ENCODE measurements around the gene ILDR2.

The ILDR2 gene

DNA sequence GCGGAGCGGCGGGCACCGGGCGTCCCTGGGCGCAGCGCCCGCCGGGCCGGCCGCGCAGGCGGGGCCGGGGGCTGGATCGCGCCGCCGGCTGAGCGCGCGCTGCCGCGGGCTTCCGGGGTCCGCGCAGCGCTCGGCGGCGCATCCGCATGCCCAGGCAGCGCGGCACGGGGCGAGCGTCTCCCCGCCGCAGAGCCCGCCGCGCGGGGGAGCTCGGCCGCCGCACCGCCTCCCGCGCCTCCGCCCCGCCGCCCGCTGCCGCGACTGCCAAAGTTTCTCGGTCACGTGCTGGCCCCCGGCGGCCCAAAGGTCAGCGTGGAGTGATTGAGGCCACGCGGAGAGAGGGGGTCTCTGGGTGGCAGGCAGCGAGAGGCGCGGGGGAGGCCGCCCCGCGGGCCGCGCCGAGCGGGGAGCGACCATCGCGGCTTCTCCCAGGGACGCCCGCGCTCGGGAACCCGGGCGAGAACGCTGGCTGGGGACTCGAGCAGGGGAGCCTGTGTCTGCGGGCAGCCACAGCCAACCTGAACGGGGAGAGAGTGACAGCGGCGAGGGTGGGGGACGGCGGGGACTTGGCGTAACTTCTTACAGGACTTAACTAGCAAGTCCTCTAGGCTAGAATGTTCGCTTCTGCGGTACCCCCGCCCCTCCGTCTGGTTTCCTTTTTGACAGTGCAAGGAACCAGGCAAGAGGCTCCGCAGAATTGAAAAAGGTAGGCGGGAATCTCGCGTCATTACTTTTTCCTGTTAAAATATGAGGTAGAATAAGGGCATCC is at the start of gene ILDR2:
ILDR2 (minus strand) TSS at position 180 of the 769 bp plus-strand sequence. CDS start 272 bp downstream, outside the sequence.
- DNase-seq (ENCODE audit: low read depth): no peak

- no peak for DNase-seq (ENCODE audit: low read depth)
These were observed 47.0 kb upstream of the ILDR2 start for GRCh38 chr1:167022384-167022783.

GRCh38 chr1:167016100-167016750 is 40.9 kb upstream of the ILDR2 start:
- DNase-seq (ENCODE audit: low read depth): no peak

- no peak for DNase-seq (ENCODE audit: low read depth)
These were observed 38.0 kb upstream of the ILDR2 start for GRCh38 chr1:167013108-167013929.

- DNase-seq (ENCODE audit: low read depth): no peak
These were observed 37.2 kb upstream of the ILDR2 start for GRCh38 chr1:167012570-167012969.

DNA sequence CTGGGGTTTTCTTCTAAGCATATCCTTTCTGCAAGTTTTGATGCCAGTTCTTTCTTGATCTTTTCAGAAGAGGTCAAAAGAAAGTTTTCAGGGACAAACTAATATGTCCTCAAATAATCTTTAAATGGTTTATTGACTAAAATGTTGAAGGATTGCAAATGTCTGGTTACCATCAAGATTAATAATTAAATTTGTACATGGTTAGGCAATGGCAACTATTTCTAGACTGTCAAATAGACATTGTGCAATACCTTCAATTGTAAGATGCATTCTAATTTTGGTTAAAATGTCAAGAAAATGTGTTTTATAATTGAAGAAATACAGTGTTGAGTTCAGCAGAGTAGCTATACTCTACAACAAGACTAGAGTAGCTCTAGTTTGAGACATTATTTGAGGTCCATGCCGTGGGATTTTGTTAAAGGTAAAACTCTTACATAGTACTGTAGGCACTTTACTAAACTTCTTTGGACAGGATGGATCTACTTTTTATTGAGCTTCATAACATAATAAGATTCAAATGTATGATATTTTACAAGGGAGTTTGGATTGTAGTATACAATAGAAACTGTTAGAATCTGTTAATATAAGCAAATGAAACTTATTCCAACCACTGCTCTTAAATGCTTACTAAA is 36.3 kb upstream of the ILDR2 start:
- DNase-seq (ENCODE audit: low read depth): no peak

DNA sequence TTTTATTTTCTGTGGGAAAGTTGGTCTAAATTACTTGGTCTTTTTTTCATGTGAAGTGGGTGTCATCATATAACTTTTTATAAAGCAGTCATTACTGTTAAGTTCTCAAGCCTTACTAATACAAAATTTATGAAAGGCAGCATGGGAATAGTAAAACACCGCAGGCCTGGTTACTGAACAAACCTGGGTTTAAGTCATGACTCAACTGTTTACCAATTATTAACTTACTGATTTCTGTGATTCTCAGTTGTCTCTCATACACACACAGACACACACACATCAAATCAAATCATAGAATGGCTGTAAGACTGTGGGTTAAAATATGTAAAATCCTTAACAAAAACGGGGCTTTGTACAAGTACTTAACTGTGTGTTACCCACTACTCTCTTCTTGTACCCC is 28.4 kb upstream of the ILDR2 start:
- DNase-seq (ENCODE audit: low read depth): no peak

GRCh38 chr1:167002354-167002753 is 27.0 kb upstream of the ILDR2 start:
- no peak for DNase-seq (ENCODE audit: low read depth)

DNA sequence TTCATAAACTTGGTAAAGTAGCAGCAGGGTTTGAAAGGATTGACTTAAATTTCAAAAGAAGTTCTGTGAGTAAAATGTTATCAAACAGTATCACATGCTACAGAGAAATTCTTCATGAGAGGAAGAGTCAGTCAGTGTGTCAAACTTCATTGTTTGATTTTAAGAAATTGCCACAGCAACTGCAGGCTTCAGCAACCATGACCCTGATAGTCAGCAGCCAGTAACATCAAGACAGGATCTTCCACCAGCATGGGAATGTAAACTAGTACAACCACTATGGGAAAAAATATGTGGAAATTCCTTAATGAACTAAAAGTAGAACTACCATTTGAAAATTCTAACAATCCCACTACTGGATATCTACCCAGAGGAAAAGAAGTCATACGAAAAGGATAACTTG is 25.2 kb upstream of the ILDR2 start:
- DNase-seq (ENCODE audit: low read depth): no peak

- no peak for DNase-seq (ENCODE audit: low read depth)
These were observed 24.2 kb upstream of the ILDR2 start for GRCh38 chr1:166999500-167000055.

DNA sequence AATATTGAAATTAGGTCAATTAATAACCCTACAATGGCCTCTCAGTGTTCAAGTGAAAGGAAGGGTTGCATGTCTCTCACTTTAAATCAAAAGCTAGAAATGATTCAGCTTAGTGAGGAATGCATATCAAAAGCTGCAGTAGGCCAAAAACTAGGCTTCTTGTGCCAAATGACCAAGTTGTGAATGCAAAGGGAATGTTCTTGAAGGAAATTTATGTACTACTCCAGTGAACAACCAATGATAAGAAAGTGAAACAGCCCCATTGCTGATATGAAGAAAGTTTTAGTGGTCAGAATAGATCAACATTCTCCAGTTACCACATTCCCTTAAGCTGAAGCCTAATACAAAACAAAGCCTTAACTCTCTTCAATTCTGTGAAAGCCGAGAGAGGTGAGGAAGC is 23.7 kb upstream of the ILDR2 start:
- DNase-seq (ENCODE audit: low read depth): no peak

- DNase-seq (ENCODE audit: low read depth): no peak
These were observed 13.7 kb upstream of the ILDR2 start, which contains the start of gene MAEL for GRCh38 chr1:166988974-166989515. TSS of gene MAEL (plus strand) at chr1:166989280. CDS start at chr1:166989353, 73 bp downstream.

- no peak for DNase-seq (ENCODE audit: low read depth)
These were observed 6.2 kb upstream of the ILDR2 start for GRCh38 chr1:166981589-166981988.

GRCh38 chr1:166980818-166981217 is 5.5 kb upstream of the ILDR2 start:
- no peak for DNase-seq (ENCODE audit: low read depth)

DNA sequence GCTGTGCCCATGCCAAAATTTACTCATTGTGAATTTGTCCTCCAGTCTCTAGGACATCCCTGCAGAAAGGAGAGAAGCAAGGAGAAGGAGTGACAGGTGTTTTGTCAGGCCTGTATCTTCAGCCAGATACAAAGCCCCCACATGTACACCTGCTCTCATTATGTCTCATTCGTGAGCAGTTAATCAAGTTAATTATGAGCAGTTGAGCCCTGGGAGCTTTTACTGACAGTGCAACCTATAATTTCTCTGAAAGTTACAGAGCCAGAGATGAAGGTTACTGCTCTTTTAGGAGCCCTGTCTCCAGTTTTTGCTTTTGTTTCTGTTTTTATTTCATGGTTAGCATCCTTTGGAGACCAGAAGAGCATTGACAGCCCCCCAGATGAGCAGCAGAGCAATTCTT is 5.0 kb upstream of the ILDR2 start:
- no peak for DNase-seq (ENCODE audit: low read depth)

DNA sequence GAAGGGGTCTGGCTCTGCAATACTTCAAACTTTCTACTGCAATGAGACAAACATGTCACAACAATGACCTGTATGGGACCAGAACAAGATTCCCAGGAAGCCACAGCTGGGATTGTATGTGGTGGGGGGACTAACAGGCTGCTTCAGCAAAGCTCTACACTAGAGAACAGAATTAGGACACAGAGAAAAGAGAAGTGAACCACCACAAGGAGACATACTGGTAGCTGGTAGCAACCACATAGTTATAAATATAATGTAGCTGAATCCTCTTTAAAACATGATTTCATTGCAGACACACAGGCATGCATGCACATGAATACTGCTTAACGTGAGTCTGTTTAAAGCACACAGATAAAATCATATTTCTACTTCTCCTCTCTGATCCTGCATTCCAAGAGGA is 3.5 kb upstream of the ILDR2 start:
- DNase-seq (ENCODE audit: low read depth): no peak

DNA sequence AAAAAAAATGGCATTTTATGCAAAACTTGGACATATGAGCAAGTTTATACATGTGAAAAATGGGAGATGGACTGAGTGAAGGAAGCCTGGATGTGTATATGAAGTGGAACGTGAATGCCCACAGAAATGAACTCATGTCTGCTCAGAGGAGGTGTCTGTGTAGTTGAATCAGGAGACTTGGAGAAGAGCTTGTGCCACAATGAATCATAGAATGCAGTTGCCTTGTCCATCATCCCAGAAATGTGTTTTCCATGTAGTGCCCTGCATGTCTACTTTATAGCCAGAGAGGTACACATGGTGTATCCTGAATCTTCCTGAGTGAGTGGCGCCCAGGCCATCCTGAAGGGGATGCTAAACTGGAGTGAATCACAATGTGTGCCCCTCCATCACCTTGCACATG is 2.6 kb upstream of the ILDR2 start:
- no peak for DNase-seq (ENCODE audit: low read depth)

DNA sequence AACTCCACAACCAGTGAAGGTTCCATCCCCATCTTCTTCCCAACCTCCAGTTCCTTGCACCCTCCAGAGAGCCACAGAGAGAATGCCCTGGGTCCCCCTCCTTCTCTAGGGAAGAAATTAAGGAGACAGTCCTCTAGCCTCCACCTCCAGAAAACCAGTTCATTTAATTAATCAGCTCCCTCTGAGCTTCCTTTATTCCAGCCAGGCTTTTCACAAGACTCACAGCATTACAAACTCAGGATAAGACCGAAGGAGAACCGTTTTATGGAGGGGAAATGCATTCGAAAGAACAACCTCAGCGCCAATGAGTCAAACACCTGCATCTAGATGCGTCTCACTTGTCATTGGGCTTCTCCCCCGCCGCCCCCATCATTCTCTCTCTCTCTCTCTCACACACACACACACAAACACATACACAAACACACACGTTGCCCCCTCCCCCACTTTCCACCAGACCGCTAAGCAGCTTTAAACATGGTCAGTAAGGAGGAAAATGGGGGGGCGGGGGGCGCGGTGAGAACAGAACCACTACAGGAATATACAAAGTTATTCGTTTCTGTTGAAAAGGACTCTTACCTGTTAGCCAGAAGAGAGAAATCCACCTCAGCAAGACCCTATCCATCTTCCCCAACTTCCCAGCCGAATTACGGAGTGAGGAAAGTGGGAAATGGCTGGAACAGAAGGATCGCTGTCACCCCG is 544 bp downstream of the ILDR2 start:
- DNase-seq (ENCODE audit: low read depth): no peak

DNA sequence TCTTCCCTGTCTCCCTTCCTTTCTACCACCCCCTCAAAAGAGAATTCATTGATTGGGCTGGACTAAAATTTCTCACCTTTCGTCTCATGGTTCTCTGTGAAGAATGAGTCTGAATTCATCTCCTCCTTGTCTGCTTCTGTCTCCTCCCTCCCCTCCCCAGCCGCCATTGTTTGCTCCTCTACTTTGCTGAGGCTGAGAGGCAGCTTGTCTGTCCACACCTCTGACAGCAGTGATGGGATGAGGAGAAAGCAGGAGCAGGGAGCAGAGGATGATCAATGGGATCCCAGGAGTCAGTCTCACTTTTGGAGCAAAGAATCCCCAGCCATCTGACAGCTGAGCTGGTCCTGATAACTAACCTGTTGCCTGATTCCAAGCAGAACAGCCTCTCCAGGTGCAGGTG is 2.5 kb downstream of the ILDR2 start:
- no peak for DNase-seq (ENCODE audit: low read depth)

- DNase-seq (ENCODE audit: low read depth): no peak
These were observed 3.1 kb downstream of the ILDR2 start for GRCh38 chr1:166972193-166972592.

GRCh38 chr1:166971252-166971651 is 4.1 kb downstream of the ILDR2 start:
- no peak for DNase-seq (ENCODE audit: low read depth)
